GM18505 (cell line): ENCODE measurements around the gene VPS13D.

Source experiments
- ATAC-seq: cut with Tn5 transposase; IDR thresholded peaks from one replicate; pipeline ENCODE4 v1.9.1; 2021; ENCODE audit not compliant: unreplicated experiment
- POLR2A ChIP-seq: IDR thresholded peaks from 4 replicates; pipeline ENCODE4 v1.6.1; 2011; ENCODE audit warnings: borderline replicate concordance; ENCODE audit not compliant: insufficient read depth, insufficient read length; ENCODE audit errors: extremely low read depth

VPS13D gene

DNA sequence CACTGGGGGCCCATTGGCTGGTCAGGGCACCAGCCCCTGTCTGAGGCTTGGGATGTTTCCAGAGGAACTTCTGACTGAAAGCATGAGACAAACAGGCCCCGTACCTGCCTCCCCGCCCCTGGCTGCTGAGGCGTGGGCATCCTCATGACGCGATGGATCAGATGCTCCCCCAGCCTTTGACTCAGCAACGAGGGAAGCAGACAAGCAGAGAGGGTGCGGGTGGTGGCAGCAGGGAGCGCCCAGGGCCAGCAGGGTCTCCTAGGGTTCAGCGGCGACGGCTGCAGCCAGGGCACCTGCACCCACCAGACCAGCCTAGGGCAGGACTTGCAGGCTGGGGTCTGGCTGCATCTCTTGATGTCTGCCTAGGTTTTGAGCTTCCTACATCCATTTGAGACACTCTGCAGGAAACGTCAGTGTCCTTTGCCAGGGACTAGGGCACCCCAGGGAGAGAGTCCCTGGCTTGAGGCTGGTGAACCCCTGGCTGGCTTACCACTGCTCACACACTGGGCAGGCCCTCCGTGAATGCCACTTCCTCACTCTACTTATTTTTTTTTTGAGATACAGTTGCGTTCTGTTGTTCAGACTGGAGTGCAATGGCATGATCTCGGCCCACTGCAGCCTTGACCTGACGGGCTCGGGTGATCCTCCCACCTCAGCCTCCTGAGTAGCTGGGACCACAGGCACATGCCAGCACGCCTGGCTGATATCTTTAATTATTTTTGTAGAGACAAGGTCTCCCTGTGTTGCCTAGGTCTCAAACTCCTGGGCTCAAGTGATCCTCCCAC is 324.9 kb downstream of the VPS13D start:
- no peak for TF ChIP-seq POLR2A
- no peak for ATAC-seq

DNA sequence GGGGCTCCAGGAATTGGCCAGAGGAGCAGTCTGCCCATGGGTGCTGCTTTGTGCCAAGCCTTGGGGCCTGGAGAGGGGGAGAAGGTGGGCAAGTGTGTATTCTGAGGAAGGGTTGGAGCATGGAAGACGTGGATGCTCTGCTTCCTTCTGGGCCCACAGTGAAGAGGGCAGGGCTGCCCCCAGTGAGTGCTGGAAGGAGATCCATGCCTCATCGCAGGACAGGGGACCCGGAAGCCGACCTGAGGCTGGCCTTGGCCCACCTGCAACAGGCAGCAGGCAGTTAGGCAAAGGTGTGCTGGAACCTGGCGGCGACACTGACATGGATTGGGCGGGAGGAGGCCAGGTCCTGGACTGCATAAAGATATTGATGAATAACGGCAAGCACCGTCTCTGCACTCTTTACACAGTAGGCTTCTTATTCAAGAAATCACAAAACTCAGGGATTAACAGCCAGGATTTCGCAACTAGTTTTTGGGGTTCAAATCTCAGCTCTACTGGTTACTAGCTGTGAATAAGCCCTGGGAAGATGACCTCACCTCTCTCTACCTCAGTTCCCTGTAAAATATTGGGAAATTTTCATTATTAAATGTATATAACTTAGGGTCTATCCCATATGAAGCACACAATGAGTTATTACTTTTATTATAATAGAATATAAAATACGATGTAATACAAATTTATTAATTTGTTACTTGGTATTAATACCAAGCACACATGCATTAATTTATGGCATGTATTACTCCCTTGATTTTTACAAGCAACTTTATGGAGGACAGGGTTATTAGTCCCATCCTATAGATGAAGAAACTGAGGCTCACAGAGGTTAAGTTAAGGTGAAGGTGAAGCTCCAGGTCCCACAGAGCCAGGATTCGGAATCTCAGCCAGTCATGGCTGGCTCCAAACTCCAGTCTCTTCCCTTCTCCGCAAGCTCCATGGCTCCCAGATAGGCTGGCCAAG is 325.9 kb downstream of the VPS13D start:
- TF ChIP-seq POLR2A, result no peak
- no peak for ATAC-seq

DNA sequence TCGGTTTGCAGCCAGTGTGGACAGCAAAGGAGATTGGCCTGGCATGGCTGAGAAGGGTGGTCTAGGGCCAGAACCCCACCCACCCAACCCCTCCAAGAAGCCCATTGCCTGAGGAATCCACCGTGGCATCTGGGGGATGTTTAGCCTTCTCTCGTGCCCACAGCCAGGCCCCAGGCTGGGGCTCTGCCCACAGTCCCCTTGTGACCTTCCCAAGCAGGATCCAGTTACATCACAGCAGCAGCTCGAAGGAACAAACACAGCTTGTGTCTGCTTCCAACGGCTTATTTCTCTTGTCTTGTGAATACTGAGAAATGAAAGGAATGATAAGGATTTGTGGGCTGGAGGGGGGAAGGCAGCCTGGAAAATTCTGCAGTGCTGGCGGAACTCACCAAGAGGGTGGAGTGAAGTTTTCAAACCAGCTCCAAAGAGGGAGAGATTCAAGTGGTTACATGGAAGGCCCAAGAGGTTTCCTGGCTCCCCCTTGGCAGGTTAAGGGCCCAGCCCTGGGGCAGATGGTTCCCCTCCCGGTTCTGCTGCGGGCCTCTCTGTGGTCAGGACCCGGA is 326.6 kb downstream of the VPS13D start:
- TF ChIP-seq POLR2A, result no peak
- ATAC-seq, result no peak

DNA sequence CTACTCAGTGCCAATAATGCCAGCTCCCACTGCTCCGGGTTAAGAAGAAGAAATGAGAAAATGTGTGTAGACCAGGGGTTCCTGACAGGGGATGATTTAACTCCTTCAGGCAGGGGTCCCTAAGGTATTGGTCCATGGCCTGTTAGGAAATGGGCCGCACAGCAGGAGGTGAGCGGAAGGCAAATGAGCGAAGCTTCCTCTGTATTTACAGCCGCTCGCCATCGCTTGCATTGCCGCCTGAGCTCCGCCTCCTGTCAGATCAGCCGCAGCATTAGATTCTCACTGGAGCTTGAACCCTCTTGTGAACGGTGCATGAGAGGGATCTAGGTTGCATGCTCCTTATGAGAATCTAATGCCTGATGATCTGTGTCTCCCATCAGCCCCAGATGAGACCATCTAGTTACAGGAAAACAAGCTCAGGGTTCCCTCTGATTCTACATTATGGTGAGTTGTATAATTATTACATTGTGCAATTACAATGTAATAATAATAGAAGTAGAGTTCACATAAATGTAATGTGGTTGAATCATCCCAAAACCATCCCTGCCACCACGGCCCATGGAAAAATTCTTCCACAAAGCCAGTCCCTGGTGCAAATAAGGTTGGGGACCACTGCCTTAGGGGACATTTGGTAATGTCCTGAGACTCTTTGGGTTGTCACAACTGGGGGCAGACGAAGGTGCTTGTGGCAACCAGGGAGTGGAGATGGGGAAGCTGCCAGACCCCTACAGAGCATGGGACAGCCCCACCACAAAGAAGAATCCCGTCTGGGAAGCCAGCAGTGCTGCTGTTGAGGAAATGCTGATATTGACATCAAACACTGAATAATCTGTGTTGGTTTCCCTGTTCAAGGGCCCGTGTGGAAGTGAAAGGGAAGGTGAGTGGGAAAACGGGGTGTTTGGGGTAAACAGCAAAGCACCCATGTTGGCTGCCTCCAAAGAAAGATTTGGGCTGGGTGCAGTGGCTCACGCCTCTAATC is 327.4 kb downstream of the VPS13D start:
- ATAC-seq, result no peak
- TF ChIP-seq POLR2A, result no peak

DNA sequence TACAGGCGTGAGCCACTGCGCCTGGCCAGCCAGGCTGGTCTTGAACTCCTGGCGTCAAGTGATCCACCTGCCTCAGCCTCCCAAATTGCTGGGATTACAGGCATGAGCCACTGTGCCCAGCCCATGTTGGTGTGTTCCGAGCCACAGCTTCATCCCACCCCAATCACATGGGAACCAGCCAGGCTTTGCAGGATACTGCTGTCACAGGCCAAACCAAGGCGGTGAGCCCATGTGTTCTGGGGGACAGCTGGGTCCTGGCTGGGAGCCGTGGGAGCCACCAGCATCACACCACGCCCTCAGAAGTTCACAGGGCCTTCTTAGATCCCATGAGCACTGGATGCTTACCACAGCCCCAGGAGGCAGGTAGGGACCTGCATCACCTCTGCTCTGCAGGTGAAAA is 331.3 kb downstream of the VPS13D start:
- TF ChIP-seq POLR2A, result no peak
- no peak for ATAC-seq
